Measurements from ENCODE around the gene NTMT2. TPM values are rescaled to one million over a fixed set of nuclear protein-coding genes. Genes with fewer than 3 reads are reported as not detected.

NTMT2 gene
- total and polyA plus RNA-seq, 4 donors, result not detected

GRCh38 chr1:170204121-170204520 lies 58.4 kb downstream of the NTMT2 start:
- Histone ChIP-seq H3K27me3 (ENCODE audit: control insufficient read depth in 3 of 3, insufficient read depth in 3 of 3, low read length in 2 of 3) (no peaks in the 10 kb centered on the region), H3K27ac (ENCODE audit: low read depth in 1 of 2, low read length in 1 of 2) (no peak overlapping the region), H3K9ac (ENCODE audit: insufficient read depth in 1 of 2, low read length in 2 of 2) (no peak overlapping the region), H3K4me1 (ENCODE audit: control insufficient read depth in 5 of 5, insufficient read depth in 5 of 5, low read length in 5 of 5) (peaks cover 0 to 9% (median 0%) of the 10 kb centered on the region in 5 donors), H3K4me3 (no peak overlapping the region), H3K9me3 (ENCODE audit: control insufficient read depth in 4 of 4, insufficient read depth in 3 of 4, low read length in 3 of 4) (peaks cover 0 to 2% (median 0%) of the 10 kb centered on the region in 4 donors), H3K36me3 (ENCODE audit: control insufficient read depth in 4 of 4, insufficient read depth in 4 of 4, low read length in 4 of 4) (no peaks in the 10 kb centered on the region)
- ATAC-seq (ENCODE audit: insufficient read depth, low FRiP score), result no peak
- 66 to 70% methylated on average over 3 of the region's 3 CpGs for WGBS, 2 donors
- TF ChIP-seq CTCF (IDR thresholded peaks at IDR 0.05; ENCODE audit: control extremely low read depth, extremely low read depth), result no peak
- no peak for DNase-seq

GRCh38 chr1:170205301-170205700 lies 59.5 kb downstream of the NTMT2 start:
- H3K4me1 ChIP-seq (ENCODE audit: control insufficient read depth in 5 of 5, insufficient read depth in 5 of 5, low read length in 5 of 5), result peaks cover 0 to 6% (median 0%) of the 10 kb centered on the region in 5 donors
- no peak overlapping the region for H3K9ac ChIP-seq (ENCODE audit: insufficient read depth in 1 of 2, low read length in 2 of 2)
- H3K4me3 ChIP-seq, result no peak overlapping the region
- H3K27ac ChIP-seq (ENCODE audit: low read depth in 1 of 2, low read length in 1 of 2), result no peak overlapping the region
- H3K36me3 ChIP-seq (ENCODE audit: control insufficient read depth in 4 of 4, insufficient read depth in 4 of 4, low read length in 4 of 4), result no peaks in the 10 kb centered on the region
- peaks cover 0 to 2% (median 0%) of the 10 kb centered on the region in 4 donors for H3K9me3 ChIP-seq (ENCODE audit: control insufficient read depth in 4 of 4, insufficient read depth in 3 of 4, low read length in 3 of 4)
- TF ChIP-seq CTCF (IDR thresholded peaks at IDR 0.05; ENCODE audit: control extremely low read depth, extremely low read depth), result no peak
- H3K27me3 ChIP-seq (ENCODE audit: control insufficient read depth in 3 of 3, insufficient read depth in 3 of 3, low read length in 2 of 3), result no peaks in the 10 kb centered on the region
- no peak for ATAC-seq (ENCODE audit: insufficient read depth, low FRiP score)
- no peak for DNase-seq

GRCh38 chr1:170209125-170209524 lies 63.4 kb downstream of the NTMT2 start:
- no peak for TF ChIP-seq CTCF (IDR thresholded peaks at IDR 0.05; ENCODE audit: control extremely low read depth, extremely low read depth)
- ATAC-seq (ENCODE audit: insufficient read depth, low FRiP score) (no peak), DNase-seq (no peak)
- no peaks in the 10 kb centered on the region for H3K36me3 ChIP-seq (ENCODE audit: control insufficient read depth in 4 of 4, insufficient read depth in 4 of 4, low read length in 4 of 4)
- no peak overlapping the region for H3K4me3 ChIP-seq
- no peaks in the 10 kb centered on the region for H3K27me3 ChIP-seq (ENCODE audit: control insufficient read depth in 3 of 3, insufficient read depth in 3 of 3, low read length in 2 of 3)
- H3K27ac ChIP-seq (ENCODE audit: low read depth in 1 of 2, low read length in 1 of 2), result no peak overlapping the region
- H3K9me3 ChIP-seq (ENCODE audit: control insufficient read depth in 4 of 4, insufficient read depth in 3 of 4, low read length in 3 of 4), result peaks cover 0 to 2% (median 0%) of the 10 kb centered on the region in 4 donors
- peaks cover 0 to 6% (median 0%) of the 10 kb centered on the region in 5 donors for H3K4me1 ChIP-seq (ENCODE audit: control insufficient read depth in 5 of 5, insufficient read depth in 5 of 5, low read length in 5 of 5)
- no peak overlapping the region for H3K9ac ChIP-seq (ENCODE audit: insufficient read depth in 1 of 2, low read length in 2 of 2)

- 72 to 86% methylated on average over 3 of the region's 3 CpGs for WGBS, 2 donors
- no peaks in the 10 kb centered on the region for H3K4me1 ChIP-seq (ENCODE audit: control insufficient read depth in 5 of 5, insufficient read depth in 5 of 5, low read length in 5 of 5)
- no peak overlapping the region for H3K27ac ChIP-seq (ENCODE audit: low read depth in 1 of 2, low read length in 1 of 2)
- no peak overlapping the region for H3K4me3 ChIP-seq
- H3K9me3 ChIP-seq (ENCODE audit: control insufficient read depth in 4 of 4, insufficient read depth in 3 of 4, low read length in 3 of 4), result peaks cover 0 to 2% (median 0%) of the 10 kb centered on the region in 4 donors
- no peak overlapping the region for H3K9ac ChIP-seq (ENCODE audit: insufficient read depth in 1 of 2, low read length in 2 of 2)
- no peaks in the 10 kb centered on the region for H3K27me3 ChIP-seq (ENCODE audit: control insufficient read depth in 3 of 3, insufficient read depth in 3 of 3, low read length in 2 of 3)
- ATAC-seq (ENCODE audit: insufficient read depth, low FRiP score), result no peak
- H3K36me3 ChIP-seq (ENCODE audit: control insufficient read depth in 4 of 4, insufficient read depth in 4 of 4, low read length in 4 of 4), result no peaks in the 10 kb centered on the region
- TF ChIP-seq CTCF (IDR thresholded peaks at IDR 0.05; ENCODE audit: control extremely low read depth, extremely low read depth), result no peak
- DNase-seq, result no peak
These were observed 64.4 kb downstream of the NTMT2 start for GRCh38 chr1:170210142-170210541.

Data from lung (tissue), 12 donors.